Esophagus muscularis mucosa (tissue), 4 donors: ENCODE results near the gene SAMD4B. TPM values are rescaled to one million over a fixed set of nuclear protein-coding genes. Genes with fewer than 3 reads are reported as not detected.
A peak's percentile ranks its signal among the peaks of the same experiment; 100 is the strongest.

ENCODE experiments used
- DNase-seq: peaks from one replicate; pipeline ENCODE4 v3.0.0-alpha.2; 2017; ENCODE audit errors: extremely low spot score
- H3K27ac ChIP-seq, 4 donors: fragments of 200-600 bp; sonication (generic); replicated peaks in 1 of 4; 1 replicate in 3 of 4; 2 replicates in 1 of 4; pipeline ENCODE4 v1.5.1; 2016 to 2019; ENCODE audit warnings: mild to moderate bottlenecking in 1 of 4
- H3K27me3 ChIP-seq, 4 donors: fragments of 200-600 bp; sonication (generic); one replicate each; pipeline versions ENCODE4 v1.5.1 to v1.6.0; 2016 to 2019
- H3K36me3 ChIP-seq, 4 donors: fragments of 200-600 bp; sonication (generic); one replicate each; pipeline ENCODE4 v1.5.1; 2016 to 2019
- H3K4me1 ChIP-seq, 4 donors: fragments of 200-600 bp; sonication (generic); one replicate each; pipeline ENCODE4 v1.5.1; 2016 to 2019
- H3K4me3 ChIP-seq, 4 donors: fragments of 200-600 bp; sonication (generic); 1 replicate in 2 of 4; 2 replicates in 2 of 4; pipeline ENCODE4 v1.5.1; 2016 to 2019; ENCODE audit warnings: mild to moderate bottlenecking in 4 of 4, moderate library complexity in 1 of 4
- H3K9me3 ChIP-seq, 4 donors: fragments of 200-600 bp; sonication (generic); 1 replicate in 3 of 4; 2 replicates in 1 of 4; pipeline ENCODE4 v1.5.1; 2016 to 2019
- CTCF ChIP-seq, 3 experiments: fragments of 200-600 bp in 2 of 3; fragments of 450-650 bp in 1 of 3; sonication (generic) in 2 of 3; IDR thresholded peaks; one replicate each; pipeline ENCODE4 v1.5.1; 2017 to 2019; ENCODE audit warnings: antibody characterized with exemption in 3 of 3, mild to moderate bottlenecking in 2 of 3, moderate library complexity in 1 of 3
- EP300 ChIP-seq: sonication (generic); formaldehyde crosslinking; IDR thresholded peaks from one replicate; pipeline ENCODE4 v1.6.1; 2017; ENCODE audit warnings: antibody characterized with exemption
- POLR2A ChIP-seq: fragments of 450-650 bp; IDR thresholded peaks from one replicate; pipeline ENCODE4 v1.6.1; 2017; ENCODE audit warnings: antibody characterized with exemption, moderate library complexity, mild to moderate bottlenecking, low read depth
- POLR2AphosphoS5 ChIP-seq, 2 donors: sonication (generic); formaldehyde crosslinking; IDR thresholded peaks; one replicate each; pipeline ENCODE4 v1.6.1; 2017; ENCODE audit warnings: antibody characterized with exemption in 2 of 2
- WGBS: methylation state at CpG from one replicate; pipeline ENCODE4 v1.1.5; 2018; 5-methylcytosine and 5-hydroxymethylcytosine counted together
- intact Hi-C: fragments of 100-400 bp; cut with DNase I; formaldehyde crosslinking; loops from one replicate; pipeline ENCODE4 v1.15.1; 2023
- total RNA-seq, 4 donors: library from RNA; depleted of rRNA; stranded (reverse); fragments of >200 nt; gene quantifications; one replicate each; pipeline versions ENCODE4 v1.1.0 to v1.2.1, GENCODE V29; 2016

The SAMD4B gene
- total RNA-seq, 4 donors from 2014 or later, result 59.8 to 138 (median 104) TPM

DNA sequence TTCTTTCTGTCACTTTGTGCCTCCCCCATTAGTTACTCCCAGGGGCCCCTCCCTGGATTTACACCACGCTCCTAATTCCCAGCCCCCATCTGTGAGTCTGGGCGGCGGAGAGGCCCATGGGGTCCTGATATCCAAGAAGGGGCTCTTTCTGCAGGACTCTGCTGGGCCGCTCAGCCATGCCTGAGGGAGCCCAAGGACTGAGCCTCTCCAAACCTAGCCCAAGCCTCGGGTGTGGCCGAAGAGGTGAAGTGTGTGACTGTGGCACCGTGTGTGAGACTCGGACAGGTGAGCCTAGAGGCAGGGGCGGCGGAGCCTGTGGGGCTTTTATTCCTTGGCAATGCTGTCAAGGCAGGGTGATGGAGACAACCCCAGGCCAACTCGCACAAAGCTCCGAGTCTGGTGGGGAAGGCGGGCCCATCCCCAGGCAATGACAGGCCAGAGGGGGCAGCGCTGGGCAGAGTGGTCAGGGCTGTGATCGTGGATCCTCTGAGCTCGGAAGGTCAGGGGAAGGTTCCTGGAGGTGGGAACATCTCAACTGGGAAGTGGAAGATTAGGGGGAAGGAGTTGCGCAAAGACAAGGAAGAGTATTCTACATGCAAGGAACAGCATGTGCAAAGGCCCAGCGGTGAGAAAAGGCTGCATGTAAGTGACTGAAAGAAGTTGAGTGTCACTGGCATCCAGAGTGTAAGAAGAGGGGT lies 71.8 kb downstream of the SAMD4B start:
- Histone ChIP-seq H3K4me3 (peak overlapping the region; percentile 63 to 93 (median 80)), H3K36me3 (peaks cover 13 to 40% (median 36%) of the 10 kb centered on the region in 4 donors), H3K4me1 (peaks cover 33 to 65% (median 57%) of the 10 kb centered on the region in 4 donors), H3K9me3 (no peaks in the 10 kb centered on the region), H3K27me3 (no peaks in the 10 kb centered on the region), H3K27ac (peak overlapping the region; percentile 91 to 100 (median 99))
- intact Hi-C loops, result loop anchor here (2.0 kb wide), 1 partner anchor 31 kb away; the partner anchor contains the start of gene SUPT5H
- WGBS, result 32% methylated on average over 16 of the region's 18 CpGs
- TF ChIP-seq POLR2A (no peak), EP300 (no peak), CTCF (IDR thresholded peaks at IDR 0.05) (no peak), POLR2AphosphoS5 (IDR thresholded peaks at IDR 0.05) (no peak)
- DNase-seq, result no peak

GRCh38 chr19:39415111-39416046 lies 73.2 kb downstream of the SAMD4B start:
- peaks cover 31 to 58% (median 53%) of the 10 kb centered on the region in 4 donors for H3K4me1 ChIP-seq
- DNase-seq, result no peak
- intact Hi-C loops, result no loop called here

GRCh38 chr19:39416152-39417120 lies 74.2 kb downstream of the SAMD4B start:
- peaks cover 21 to 47% (median 42%) of the 10 kb centered on the region in 4 donors for H3K4me1 ChIP-seq
- H3K36me3 ChIP-seq, result peaks cover 21 to 60% (median 59%) of the 10 kb centered on the region in 4 donors
- no peaks in the 10 kb centered on the region for H3K27me3 ChIP-seq
- H3K9me3 ChIP-seq, result no peaks in the 10 kb centered on the region
- TF ChIP-seq CTCF (IDR thresholded peaks at IDR 0.05), result no peak
- no peak for TF ChIP-seq EP300
- intact Hi-C loops, result no loop called here
- DNase-seq, result no peak
- no peak overlapping the region for H3K4me3 ChIP-seq
- H3K27ac ChIP-seq, result peak overlapping the region in 3 of 4 donors; percentile 99 to 100 (median 99)
- 74% methylated on average over 23 of the region's 27 CpGs for WGBS

More at GRCh38 chr19:39415111-39416046, 73.2 kb downstream of the SAMD4B start:
- no peaks in the 10 kb centered on the region for H3K9me3 ChIP-seq
- H3K27me3 ChIP-seq, result no peaks in the 10 kb centered on the region
- peak overlapping the region; percentile 91 to 100 (median 99) for H3K27ac ChIP-seq
- peak overlapping the region; percentile 63 to 93 (median 80) for H3K4me3 ChIP-seq
- 50% methylated on average over 27 of the region's 35 CpGs for WGBS
- TF ChIP-seq POLR2A (no peak), CTCF (IDR thresholded peaks at IDR 0.05) (peak in 1 of 3 experiments; percentile 4), EP300 (no peak), POLR2AphosphoS5 (IDR thresholded peaks at IDR 0.05) (no peak)
- H3K36me3 ChIP-seq, result peaks cover 18 to 49% (median 49%) of the 10 kb centered on the region in 4 donors

DNA sequence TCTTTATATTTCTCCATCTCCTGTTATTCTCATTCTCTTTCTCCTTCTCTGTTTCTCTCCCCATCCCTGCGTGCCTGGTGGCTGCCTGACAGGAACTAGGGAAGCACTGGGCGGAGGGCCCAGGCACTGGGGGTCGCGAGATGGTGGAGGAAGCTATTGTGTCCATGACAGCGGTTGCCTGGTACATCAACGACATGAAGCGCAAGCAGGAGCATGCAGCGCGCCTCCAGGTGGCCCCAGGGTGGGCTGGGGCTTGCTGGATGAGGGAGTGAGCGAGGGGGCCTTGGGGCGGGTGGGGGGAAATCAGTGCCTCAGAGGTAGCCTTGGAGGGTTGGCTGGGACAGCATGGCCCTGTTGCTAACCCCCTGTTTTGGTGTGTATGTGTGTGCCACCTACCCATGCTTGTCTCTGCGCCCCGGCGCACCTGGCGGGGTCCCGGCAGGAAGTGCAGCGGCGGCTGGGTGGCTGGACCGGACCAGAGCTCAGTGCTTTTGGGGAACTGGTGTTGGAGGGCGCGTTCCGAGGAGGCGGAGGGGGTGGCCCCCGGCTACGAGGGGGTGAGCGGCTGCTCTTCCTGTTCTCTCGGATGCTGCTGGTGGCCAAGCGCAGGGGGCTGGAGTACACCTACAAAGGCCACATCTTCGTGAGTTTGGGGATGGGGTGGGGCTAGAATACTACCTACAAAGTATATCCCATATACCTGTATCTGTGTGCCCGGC lies 75.4 kb downstream of the SAMD4B start:
- Histone ChIP-seq H3K27ac (no peak overlapping the region), H3K27me3 (no peaks in the 10 kb centered on the region), H3K4me1 (peaks cover 18 to 42% (median 39%) of the 10 kb centered on the region in 4 donors), H3K4me3 (no peak overlapping the region), H3K36me3 (peaks cover 21 to 72% (median 71%) of the 10 kb centered on the region in 4 donors), H3K9me3 (no peaks in the 10 kb centered on the region)
- TF ChIP-seq EP300 (no peak), CTCF (IDR thresholded peaks at IDR 0.05) (no peak), POLR2AphosphoS5 (IDR thresholded peaks at IDR 0.05) (no peak), POLR2A (no peak)
- DNase-seq, result no peak
- 90% methylated on average over 29 of the region's 30 CpGs for WGBS
- intact Hi-C loops, result no loop called here
